Pancreas (tissue), 10 donors: Measurements from ENCODE around the gene CEP128. TPM values are rescaled to one million over a fixed set of nuclear protein-coding genes. Genes with fewer than 3 reads are reported as not detected.

Experiments
- ATAC-seq, 4 donors: fragments of 200-7000 bp; cut with Tn5 transposase; one replicate each; pipeline versions ENCODE4 v1.8.0 to v1.9.1; 2020; ENCODE audit warnings: mild to moderate bottlenecking in 4 of 4, moderate library complexity in 4 of 4
- DNase-seq, 6 donors: peaks; one replicate each; pipeline ENCODE4 v3.0.0-alpha.2; 2020
- FAIRE-seq: peaks from 2 replicates; lab custom pipeline; 2012; peaks lifted over from hg19 to GRCh38; lab: Jason Lieb, UNC
- H3K27ac ChIP-seq, 4 donors: fragments of 200-600 bp; sonication (generic); 1 replicate in 3 of 4; 2 replicates in 1 of 4; pipeline versions ENCODE4 v1.5.0 to v1.8.0; 2020
- H3K27me3 ChIP-seq, 4 donors: fragments of 200-600 bp; one replicate each; pipeline ENCODE4 v1.8.0; 2021
- H3K36me3 ChIP-seq, 3 donors: fragments of 200-600 bp; sonication (generic) in 1 of 3; one replicate each; pipeline versions ENCODE4 v1.5.0 to v1.8.0; 2020 to 2021
- H3K4me1 ChIP-seq, 3 donors: fragments of 200-600 bp; one replicate each; pipeline ENCODE4 v1.8.0; 2021
- H3K4me3 ChIP-seq, 4 donors: fragments of 200-600 bp; sonication (generic) in 2 of 4; one replicate each; pipeline versions ENCODE4 v1.5.0 to v1.8.0; 2020 to 2021
- H3K9me3 ChIP-seq, 4 donors: fragments of 200-600 bp; one replicate each; pipeline ENCODE4 v1.8.0; 2021
- CTCF ChIP-seq, 4 donors: fragments of 200-600 bp; sonication (generic) in 3 of 4; IDR thresholded peaks; one replicate each; pipeline versions ENCODE4 v1.5.0 to v1.8.0; 2021; ENCODE audit warnings: antibody characterized with exemption in 4 of 4
- WGBS, 2 donors: extraction: QIAGEN DNeasy Blood & Tissue Kit; methylation state at CpG; one replicate each; pipeline ENCODE4 v1.1.7; 2013; 5-methylcytosine and 5-hydroxymethylcytosine counted together
- intact Hi-C, 3 donors: fragments of 100-400 bp; cut with DNase I; formaldehyde crosslinking; loops; one replicate each; pipeline versions ENCODE4 v1.11.1 to v1.14.2; 2022
- polyA plus RNA-seq, 2 donors: library from polyadenylated mRNA; stranded (reverse); fragments of 200-250 nt; gene quantifications; one replicate each; pipeline ENCODE4 v1.2.3, GENCODE V29; 2013
- total RNA-seq, 6 donors: library from RNA; stranded (reverse); fragmentation: NEBNext Ultra II Directional in 4 of 6; extraction: Animal tissue kit (Norgen Biotek cat#: 25700) in 4 of 6; gene quantifications; one replicate each; pipeline versions ENCODE4 v1.2.1 to v1.2.4, GENCODE V29; 2021 to 2023
- donor health status: healthy with polysubstance abuse.
- donor health status: DM: no; HTN: no; CAD: no; lungs with moderate emphysema.
- donor health status: DM: no; HTN: no; CAD: no.
- donor health status: control.
- donor health status: control.
- donor health status: Bipolar disorder and iron deficiency.
- donor health status: DM: yes; HTN: yes; CAD: no.
- donor health status: DM: no; HTN: no; CAD: no.
- donor health status: DM: no; HTN: no; CAD: no.
- donor health status: DM: yes; HTN: yes; CAD: no.

Gene CEP128
- total and polyA plus RNA-seq, 8 donors: 0.92 to 2.8 (median 2.0) TPM

- intact Hi-C loops: no loop called here
These were observed 302.7 kb downstream of the CEP128 start for GRCh38 chr14:80638620-80639515.

GRCh38 chr14:80637756-80638619 lies 303.6 kb downstream of the CEP128 start:
- H3K27ac ChIP-seq: no peak overlapping the region
- no peak for FAIRE-seq
- no peaks in the 10 kb centered on the region for H3K9me3 ChIP-seq
- H3K4me3 ChIP-seq: no peak overlapping the region
- no peak for ATAC-seq
- intact Hi-C loops: no loop called here
- H3K4me1 ChIP-seq: no peaks in the 10 kb centered on the region
- no peak for TF ChIP-seq CTCF (IDR thresholded peaks at IDR 0.05)
- 80 to 87% methylated on average over 10 of the region's 10 CpGs for WGBS, 2 donors
- DNase-seq: no peak
- H3K27me3 ChIP-seq: no peaks in the 10 kb centered on the region
- H3K36me3 ChIP-seq: no peaks in the 10 kb centered on the region

More at GRCh38 chr14:80638620-80639515, 302.7 kb downstream of the CEP128 start:
- WGBS, 2 donors: 91 to 93% methylated on average over 6 of the region's 6 CpGs
- Histone ChIP-seq H3K4me3 (no peak overlapping the region), H3K9me3 (no peaks in the 10 kb centered on the region), H3K4me1 (no peaks in the 10 kb centered on the region), H3K27me3 (no peaks in the 10 kb centered on the region), H3K27ac (no peak overlapping the region), H3K36me3 (no peaks in the 10 kb centered on the region)
- ATAC-seq: no peak
- FAIRE-seq: no peak
- no peak for TF ChIP-seq CTCF (IDR thresholded peaks at IDR 0.05)
- no peak for DNase-seq

- Histone ChIP-seq H3K4me3 (no peak overlapping the region), H3K27me3 (no peaks in the 10 kb centered on the region), H3K4me1 (no peaks in the 10 kb centered on the region), H3K27ac (no peak overlapping the region), H3K36me3 (no peaks in the 10 kb centered on the region), H3K9me3 (no peaks in the 10 kb centered on the region)
- intact Hi-C loops: no loop called here
- DNase-seq: no peak
- 90 to 100% methylated on average over 1 of the region's 1 CpG for WGBS, 2 donors
- FAIRE-seq: no peak
- no peak for ATAC-seq
- TF ChIP-seq CTCF (IDR thresholded peaks at IDR 0.05): no peak
These were observed 305.5 kb downstream of the CEP128 start for GRCh38 chr14:80636071-80636470.

GRCh38 chr14:80634106-80634758 lies 307.3 kb downstream of the CEP128 start:
- Histone ChIP-seq H3K4me3 (no peak overlapping the region), H3K36me3 (no peaks in the 10 kb centered on the region), H3K27ac (no peak overlapping the region), H3K9me3 (no peaks in the 10 kb centered on the region), H3K4me1 (no peaks in the 10 kb centered on the region), H3K27me3 (no peaks in the 10 kb centered on the region)
- WGBS, 2 donors: 62% methylated on average over 3 of the region's 3 CpGs
- no peak for ATAC-seq
- intact Hi-C loops: no loop called here
- no peak for FAIRE-seq
- DNase-seq: no peak
- no peak for TF ChIP-seq CTCF (IDR thresholded peaks at IDR 0.05)
